Putamen (tissue), 1 donor: ENCODE results near the gene FOXJ2.
A peak's percentile ranks its signal among the peaks of the same experiment; 100 is the strongest.
"Not testable (repeated sequence)": the region's sequence is repeated elsewhere in the genome, so short reads cannot be mapped to it uniquely, and the experiment has no call there.

Experiments
- DNase-seq: peaks from one replicate; pipeline ENCODE4 v3.0.0-alpha.2; 2016; ENCODE audit warnings: low spot score

FOXJ2 gene

GRCh38 chr12:8032242-8033152 lies at the start of gene FOXJ2:
TSS of gene FOXJ2 (plus strand) at chr12:8032716. CDS start at chr12:8039833, 7,117 bp downstream.
- DNase-seq, result peak; percentile 82

GRCh38 chr12:7983019-7983418 lies 49.5 kb upstream of the FOXJ2 start:
- not testable (repeated sequence) for DNase-seq

GRCh38 chr12:7983460-7983859 lies 49.1 kb upstream of the FOXJ2 start:
- not testable (repeated sequence) for DNase-seq

- DNase-seq, result no peak
These were observed 47.6 kb upstream of the FOXJ2 start for GRCh38 chr12:7984900-7985299.

- DNase-seq, result no peak
These were observed 46.6 kb upstream of the FOXJ2 start for GRCh38 chr12:7985802-7986418.

GRCh38 chr12:7989827-7990491 lies 42.6 kb upstream of the FOXJ2 start:
- DNase-seq, result no peak

GRCh38 chr12:7991535-7991934 lies 41.0 kb upstream of the FOXJ2 start:
- DNase-seq, result no peak

- no peak for DNase-seq
These were observed 37.7 kb upstream of the FOXJ2 start for GRCh38 chr12:7994731-7995205.

- DNase-seq, result peak; percentile 84
These were observed 37.1 kb upstream of the FOXJ2 start for GRCh38 chr12:7995266-7995963.

- DNase-seq, result not testable (repeated sequence)
These were observed 31.7 kb upstream of the FOXJ2 start for GRCh38 chr12:8000827-8001226.

- DNase-seq, result not testable (repeated sequence)
These were observed 31.0 kb upstream of the FOXJ2 start for GRCh38 chr12:8001496-8001895.

GRCh38 chr12:8004897-8005296 lies 27.6 kb upstream of the FOXJ2 start:
- not testable (repeated sequence) for DNase-seq

- DNase-seq, result no peak
These were observed 21.2 kb upstream of the FOXJ2 start for GRCh38 chr12:8011331-8011730.

GRCh38 chr12:8012651-8013309 lies 19.7 kb upstream of the FOXJ2 start:
- DNase-seq, result no peak

GRCh38 chr12:8014836-8015235 lies 17.7 kb upstream of the FOXJ2 start:
- no peak for DNase-seq

GRCh38 chr12:8018213-8018612 lies 14.3 kb upstream of the FOXJ2 start:
- DNase-seq, result not testable (repeated sequence)

- DNase-seq, result no peak
These were observed 13.6 kb upstream of the FOXJ2 start for GRCh38 chr12:8018666-8019581.

GRCh38 chr12:8026291-8026900 lies 6.1 kb upstream of the FOXJ2 start:
- DNase-seq, result peak; percentile 100

GRCh38 chr12:8027856-8028255 lies 4.7 kb upstream of the FOXJ2 start:
- DNase-seq, result no peak

- DNase-seq, result no peak
These were observed 4.2 kb upstream of the FOXJ2 start for GRCh38 chr12:8028267-8028666.
